ENCODE results near the gene GPD1L. TPM values are rescaled to one million over a fixed set of nuclear protein-coding genes. Genes with fewer than 3 reads are reported as not detected.

Gene GPD1L
- polyA plus RNA-seq, 1 donor from 2014 or later, result 18.2 TPM

GRCh38 chr3:32160706-32161214 lies 54.3 kb downstream of the GPD1L start:
- no peaks in the 10 kb centered on the region for H3K79me2 ChIP-seq (replicated peaks; ENCODE audit: insufficient read depth, low read length)
- no peak overlapping the region for H3K27ac ChIP-seq (ENCODE audit: low read length)
- no peaks in the 10 kb centered on the region for H3K36me3 ChIP-seq (ENCODE audit: insufficient read depth, low read length)
- no peaks in the 10 kb centered on the region for H3F3A ChIP-seq (ENCODE audit: insufficient read depth, low read length, poor library complexity, severe bottlenecking)
- TF ChIP-seq EZH2 (IDR thresholded peaks at IDR 0.05; ENCODE audit: borderline replicate concordance, insufficient read depth, low read length, poor library complexity, severe bottlenecking), result no peak
- no peak for TF ChIP-seq TAF1 (IDR thresholded peaks at IDR 0.05; ENCODE audit: low read depth)
- TF ChIP-seq SMC3 (conservative IDR thresholded peaks at IDR 0.05; ENCODE audit: poor library complexity), result no peak
- no peak for TF ChIP-seq RAD21 (conservative IDR thresholded peaks at IDR 0.05)
- no peak for TF ChIP-seq MXI1 (conservative IDR thresholded peaks at IDR 0.05; ENCODE audit: poor library complexity, severe bottlenecking)
- TF ChIP-seq, protein P1, sequence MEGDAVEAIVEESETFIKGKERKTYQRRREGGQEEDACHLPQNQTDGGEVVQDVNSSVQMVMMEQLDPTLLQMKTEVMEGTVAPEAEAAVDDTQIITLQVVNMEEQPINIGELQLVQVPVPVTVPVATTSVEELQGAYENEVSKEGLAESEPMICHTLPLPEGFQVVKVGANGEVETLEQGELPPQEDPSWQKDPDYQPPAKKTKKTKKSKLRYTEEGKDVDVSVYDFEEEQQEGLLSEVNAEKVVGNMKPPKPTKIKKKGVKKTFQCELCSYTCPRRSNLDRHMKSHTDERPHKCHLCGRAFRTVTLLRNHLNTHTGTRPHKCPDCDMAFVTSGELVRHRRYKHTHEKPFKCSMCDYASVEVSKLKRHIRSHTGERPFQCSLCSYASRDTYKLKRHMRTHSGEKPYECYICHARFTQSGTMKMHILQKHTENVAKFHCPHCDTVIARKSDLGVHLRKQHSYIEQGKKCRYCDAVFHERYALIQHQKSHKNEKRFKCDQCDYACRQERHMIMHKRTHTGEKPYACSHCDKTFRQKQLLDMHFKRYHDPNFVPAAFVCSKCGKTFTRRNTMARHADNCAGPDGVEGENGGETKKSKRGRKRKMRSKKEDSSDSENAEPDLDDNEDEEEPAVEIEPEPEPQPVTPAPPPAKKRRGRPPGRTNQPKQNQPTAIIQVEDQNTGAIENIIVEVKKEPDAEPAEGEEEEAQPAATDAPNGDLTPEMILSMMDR (IDR thresholded peaks at IDR 0.05; ENCODE audit: poor library complexity, severe bottlenecking), result no peak
- H2AFZ ChIP-seq (ENCODE audit: low read depth, low read length), result no peak overlapping the region
- no peaks in the 10 kb centered on the region for H3K9me2 ChIP-seq (ENCODE audit: insufficient read depth, low read length)
- H4K20me1 ChIP-seq (ENCODE audit: insufficient read depth), result no peaks in the 10 kb centered on the region
- no peak overlapping the region for H3K9ac ChIP-seq (ENCODE audit: low read length)
- no peaks in the 10 kb centered on the region for H3K9me3 ChIP-seq (ENCODE audit: low read length)
- H3K27me3 ChIP-seq (ENCODE audit: insufficient read depth, low read depth, low read length), result no peaks in the 10 kb centered on the region
- no peak overlapping the region for H3K4me2 ChIP-seq (ENCODE audit: low read length)
- no peak overlapping the region for H3K4me3 ChIP-seq (ENCODE audit: low read length)

- no peak for TF ChIP-seq MXI1 (conservative IDR thresholded peaks at IDR 0.05; ENCODE audit: poor library complexity, severe bottlenecking)
- no peak for TF ChIP-seq EZH2 (IDR thresholded peaks at IDR 0.05; ENCODE audit: borderline replicate concordance, insufficient read depth, low read length, poor library complexity, severe bottlenecking)
- no peak for TF ChIP-seq POLR2AphosphoS5 (IDR thresholded peaks at IDR 0.05)
- TF ChIP-seq REST (IDR thresholded peaks at IDR 0.05; ENCODE audit: borderline replicate concordance), result no peak
- no peak for TF ChIP-seq TAF1 (IDR thresholded peaks at IDR 0.05; ENCODE audit: low read depth)
- TF ChIP-seq, protein P1 (IDR thresholded peaks at IDR 0.05; ENCODE audit: poor library complexity, severe bottlenecking), result no peak
- no peak for TF ChIP-seq EP300 (conservative IDR thresholded peaks at IDR 0.05; ENCODE audit: poor library complexity, severe bottlenecking)
- no peak for TF ChIP-seq RAD21 (conservative IDR thresholded peaks at IDR 0.05)
- no peak for TF ChIP-seq SMC3 (conservative IDR thresholded peaks at IDR 0.05; ENCODE audit: poor library complexity)
- no peak overlapping the region for H3K4me3 ChIP-seq (ENCODE audit: low read length)
- no peaks in the 10 kb centered on the region for H3K9me2 ChIP-seq (ENCODE audit: insufficient read depth, low read length)
- H3K27ac ChIP-seq (ENCODE audit: low read length), result no peak overlapping the region
- no peaks in the 10 kb centered on the region for H3K79me2 ChIP-seq (replicated peaks; ENCODE audit: insufficient read depth, low read length)
- H3F3A ChIP-seq (ENCODE audit: insufficient read depth, low read length, poor library complexity, severe bottlenecking), result no peaks in the 10 kb centered on the region
- no peaks in the 10 kb centered on the region for H4K20me1 ChIP-seq (ENCODE audit: insufficient read depth)
- no peak overlapping the region for H2AFZ ChIP-seq (ENCODE audit: low read depth, low read length)
- no peak overlapping the region for H3K4me2 ChIP-seq (ENCODE audit: low read length)
- H3K36me3 ChIP-seq (ENCODE audit: insufficient read depth, low read length), result no peaks in the 10 kb centered on the region
- no peaks in the 10 kb centered on the region for H3K9me3 ChIP-seq (ENCODE audit: low read length)
- H3K9ac ChIP-seq (ENCODE audit: low read length), result no peak overlapping the region
- no peaks in the 10 kb centered on the region for H3K27me3 ChIP-seq (ENCODE audit: insufficient read depth, low read depth, low read length)
These were observed 59.0 kb downstream of the GPD1L start for GRCh38 chr3:32165442-32165841.
